Esophagus muscularis mucosa (tissue), 4 donors: ENCODE measurements around the gene XIST. TPM values are rescaled to one million over a fixed set of nuclear protein-coding genes. Genes with fewer than 3 reads are reported as not detected.
A peak's percentile ranks its signal among the peaks of the same experiment; 100 is the strongest.
"Not testable (repeated sequence)": the region's sequence is repeated elsewhere in the genome, so short reads cannot be mapped to it uniquely, and the experiment has no call there.

Experiments used
- DNase-seq: peaks from one replicate; pipeline ENCODE4 v3.0.0-alpha.2; 2017; ENCODE audit errors: extremely low spot score
- H3K27ac ChIP-seq, 4 donors: fragments of 200-600 bp; sonication (generic); replicated peaks in 1 of 4; 1 replicate in 3 of 4; 2 replicates in 1 of 4; pipeline ENCODE4 v1.5.1; 2016 to 2019; ENCODE audit warnings: mild to moderate bottlenecking in 1 of 4
- H3K27me3 ChIP-seq, 4 donors: fragments of 200-600 bp; sonication (generic); one replicate each; pipeline versions ENCODE4 v1.5.1 to v1.6.0; 2016 to 2019
- H3K36me3 ChIP-seq, 4 donors: fragments of 200-600 bp; sonication (generic); one replicate each; pipeline ENCODE4 v1.5.1; 2016 to 2019
- H3K4me1 ChIP-seq, 4 donors: fragments of 200-600 bp; sonication (generic); one replicate each; pipeline ENCODE4 v1.5.1; 2016 to 2019
- H3K4me3 ChIP-seq, 4 donors: fragments of 200-600 bp; sonication (generic); 1 replicate in 2 of 4; 2 replicates in 2 of 4; pipeline ENCODE4 v1.5.1; 2016 to 2019; ENCODE audit warnings: mild to moderate bottlenecking in 4 of 4, moderate library complexity in 1 of 4
- H3K9me3 ChIP-seq, 4 donors: fragments of 200-600 bp; sonication (generic); 1 replicate in 3 of 4; 2 replicates in 1 of 4; pipeline ENCODE4 v1.5.1; 2016 to 2019
- EP300 ChIP-seq: sonication (generic); formaldehyde crosslinking; IDR thresholded peaks from one replicate; pipeline ENCODE4 v1.6.1; 2017; ENCODE audit warnings: antibody characterized with exemption
- POLR2A ChIP-seq: fragments of 450-650 bp; IDR thresholded peaks from one replicate; pipeline ENCODE4 v1.6.1; 2017; ENCODE audit warnings: antibody characterized with exemption, moderate library complexity, mild to moderate bottlenecking, low read depth
- POLR2AphosphoS5 ChIP-seq, 2 donors: sonication (generic); formaldehyde crosslinking; IDR thresholded peaks; one replicate each; pipeline ENCODE4 v1.6.1; 2017; ENCODE audit warnings: antibody characterized with exemption in 2 of 2
- WGBS: methylation state at CpG from one replicate; pipeline ENCODE4 v1.1.5; 2018; 5-methylcytosine and 5-hydroxymethylcytosine counted together
- intact Hi-C: fragments of 100-400 bp; cut with DNase I; formaldehyde crosslinking; loops from one replicate; pipeline ENCODE4 v1.15.1; 2023
- total RNA-seq, 4 donors: library from RNA; depleted of rRNA; stranded (reverse); fragments of >200 nt; gene quantifications; one replicate each; pipeline versions ENCODE4 v1.1.0 to v1.2.1, GENCODE V29; 2016
- TF ChIP-seq, protein P1 (sequence below), 3 experiments: fragments of 200-600 bp in 2 of 3; fragments of 450-650 bp in 1 of 3; sonication (generic) in 2 of 3; IDR thresholded peaks; one replicate each; pipeline ENCODE4 v1.5.1; 2017 to 2019; ENCODE audit warnings: antibody characterized with exemption in 3 of 3, mild to moderate bottlenecking in 2 of 3, moderate library complexity in 1 of 3

XIST gene
- 100 to 1,000 TPM in 1 of 4 donors, 10 to 100 TPM in 1, 1 to 10 TPM in 2; 1.3 to 130 (median 39.4) TPM for total RNA-seq

DNA sequence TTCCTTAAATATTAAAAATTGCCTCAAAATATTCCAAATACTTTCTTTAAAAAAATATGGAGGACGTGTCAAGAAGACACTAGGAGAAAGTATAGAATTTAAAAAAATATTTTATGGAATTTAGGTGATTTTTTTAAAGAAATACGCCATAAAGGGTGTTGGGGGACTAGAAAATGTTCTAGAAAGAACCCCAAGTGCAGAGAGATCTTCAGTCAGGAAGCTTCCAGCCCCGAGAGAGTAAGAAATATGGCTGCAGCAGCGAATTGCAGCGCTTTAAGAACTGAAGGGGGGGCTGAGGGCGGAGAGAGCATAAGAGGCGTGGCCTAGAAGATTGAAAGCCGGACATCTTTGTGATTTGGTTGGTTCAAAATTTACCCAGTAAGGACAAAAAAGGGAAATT, at the start of gene XIST:
Gene XIST, minus strand, starts transcription at position 248 of the 400 bp plus-strand sequence.
- Histone ChIP-seq H3K27me3 (no peaks in the 10 kb centered on the region), H3K9me3 (no peaks in the 10 kb centered on the region), H3K36me3 (no peaks in the 10 kb centered on the region), H3K4me3 (peak within 1 kb of the TSS in 2 of 4 donors; percentile 63 to 72), H3K27ac (peak within 1 kb of the TSS in 2 of 4 donors; percentile 79), H3K4me1 (peaks cover 0 to 22% (median 4%) of the 10 kb centered on the region in 4 donors)
- no peak for DNase-seq
- 45% methylated on average over 8 of the region's 8 CpGs for WGBS
- intact Hi-C loops, result no loop called here
- TF ChIP-seq, protein P1, sequence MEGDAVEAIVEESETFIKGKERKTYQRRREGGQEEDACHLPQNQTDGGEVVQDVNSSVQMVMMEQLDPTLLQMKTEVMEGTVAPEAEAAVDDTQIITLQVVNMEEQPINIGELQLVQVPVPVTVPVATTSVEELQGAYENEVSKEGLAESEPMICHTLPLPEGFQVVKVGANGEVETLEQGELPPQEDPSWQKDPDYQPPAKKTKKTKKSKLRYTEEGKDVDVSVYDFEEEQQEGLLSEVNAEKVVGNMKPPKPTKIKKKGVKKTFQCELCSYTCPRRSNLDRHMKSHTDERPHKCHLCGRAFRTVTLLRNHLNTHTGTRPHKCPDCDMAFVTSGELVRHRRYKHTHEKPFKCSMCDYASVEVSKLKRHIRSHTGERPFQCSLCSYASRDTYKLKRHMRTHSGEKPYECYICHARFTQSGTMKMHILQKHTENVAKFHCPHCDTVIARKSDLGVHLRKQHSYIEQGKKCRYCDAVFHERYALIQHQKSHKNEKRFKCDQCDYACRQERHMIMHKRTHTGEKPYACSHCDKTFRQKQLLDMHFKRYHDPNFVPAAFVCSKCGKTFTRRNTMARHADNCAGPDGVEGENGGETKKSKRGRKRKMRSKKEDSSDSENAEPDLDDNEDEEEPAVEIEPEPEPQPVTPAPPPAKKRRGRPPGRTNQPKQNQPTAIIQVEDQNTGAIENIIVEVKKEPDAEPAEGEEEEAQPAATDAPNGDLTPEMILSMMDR (IDR thresholded peaks at IDR 0.05), result no peak
- TF ChIP-seq POLR2AphosphoS5 (IDR thresholded peaks at IDR 0.05), result peak; percentile 77 to 93

DNA sequence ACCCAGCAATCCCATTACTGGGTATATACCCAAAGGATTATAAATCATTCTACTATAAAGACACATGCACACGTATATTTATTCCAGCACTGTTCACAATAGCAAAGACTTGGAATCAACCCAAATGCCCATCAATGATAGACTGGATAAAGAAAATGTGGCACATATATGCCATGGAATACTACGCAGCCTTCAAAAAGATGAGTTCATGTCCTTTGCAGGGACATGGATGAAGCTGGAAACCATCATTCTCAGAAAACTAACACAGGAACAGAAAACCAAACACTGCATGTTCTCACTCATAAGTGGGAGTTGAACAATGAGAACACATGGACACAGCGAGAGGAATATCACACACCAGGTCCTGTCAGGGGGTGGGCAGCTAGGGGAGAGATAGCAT, 45.8 kb upstream of the XIST start:
- 85% methylated on average over 3 of the region's 3 CpGs for WGBS
- H3K4me1 ChIP-seq, H3K27ac ChIP-seq, DNase-seq, intact Hi-C loops, H3K9me3 ChIP-seq, H3K27me3 ChIP-seq, H3K4me3 ChIP-seq, H3K36me3 ChIP-seq: not testable (repeated sequence)

DNA sequence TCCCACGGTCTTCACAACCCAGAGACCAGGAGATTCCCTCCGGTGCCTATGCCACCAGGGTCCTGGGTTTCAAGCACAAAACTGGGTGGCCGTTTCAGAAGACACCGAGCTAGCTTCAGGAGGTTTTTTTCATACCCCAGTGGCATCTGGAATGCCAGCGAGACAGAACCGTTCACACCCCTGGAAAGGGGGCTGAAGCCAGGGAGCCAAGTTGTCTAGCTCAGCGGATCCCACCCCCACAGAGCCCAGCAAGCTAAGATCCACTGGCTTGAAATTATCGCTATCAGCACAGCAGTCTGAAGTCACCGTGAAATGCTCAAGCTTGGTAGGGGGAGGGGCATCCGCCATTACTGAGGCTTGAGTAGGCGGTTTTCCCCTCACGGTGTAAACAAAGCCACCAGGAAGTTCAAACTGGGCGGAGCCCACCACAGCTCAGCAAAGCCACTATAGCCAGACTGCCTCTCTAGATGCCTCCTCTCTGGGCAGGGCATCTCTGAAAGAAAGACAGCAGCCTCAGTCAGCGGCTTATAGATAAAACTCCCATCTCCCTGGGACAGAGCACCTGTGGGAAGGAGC, 40.1 kb upstream of the XIST start:
- H3K4me3 ChIP-seq, H3K36me3 ChIP-seq, H3K27me3 ChIP-seq, DNase-seq, intact Hi-C loops, H3K9me3 ChIP-seq, H3K27ac ChIP-seq, H3K4me1 ChIP-seq: not testable (repeated sequence)
- WGBS, result 59% methylated on average over 4 of the region's 14 CpGs

DNA sequence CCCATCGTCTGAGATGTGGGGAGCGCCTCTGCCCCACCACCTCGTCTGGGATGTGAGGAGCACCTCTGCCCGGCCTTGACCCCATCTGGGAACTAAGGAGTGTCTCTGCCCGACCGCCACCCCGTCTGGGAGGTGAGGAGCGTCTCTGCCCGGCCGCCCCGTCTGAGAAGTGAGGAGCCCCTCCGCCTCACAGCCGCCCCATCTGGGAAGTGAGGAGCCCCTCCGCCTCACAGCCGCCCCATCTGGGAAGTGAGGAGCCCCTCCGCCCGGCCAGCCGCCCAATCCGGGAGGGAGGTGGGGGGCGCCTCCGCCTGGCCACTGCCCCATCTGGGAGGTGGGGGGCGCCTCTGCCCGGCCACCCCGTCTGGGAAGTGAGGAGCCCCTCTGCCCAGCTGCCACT, 29.7 kb upstream of the XIST start:
- H3K27ac ChIP-seq, H3K4me1 ChIP-seq, H3K27me3 ChIP-seq, intact Hi-C loops, H3K36me3 ChIP-seq, DNase-seq, H3K4me3 ChIP-seq: not testable (repeated sequence)
- 93% methylated on average over 7 of the region's 24 CpGs for WGBS
- peaks cover 0 to 30% (median 0%) of the 10 kb centered on the region in 4 donors for H3K9me3 ChIP-seq

DNA sequence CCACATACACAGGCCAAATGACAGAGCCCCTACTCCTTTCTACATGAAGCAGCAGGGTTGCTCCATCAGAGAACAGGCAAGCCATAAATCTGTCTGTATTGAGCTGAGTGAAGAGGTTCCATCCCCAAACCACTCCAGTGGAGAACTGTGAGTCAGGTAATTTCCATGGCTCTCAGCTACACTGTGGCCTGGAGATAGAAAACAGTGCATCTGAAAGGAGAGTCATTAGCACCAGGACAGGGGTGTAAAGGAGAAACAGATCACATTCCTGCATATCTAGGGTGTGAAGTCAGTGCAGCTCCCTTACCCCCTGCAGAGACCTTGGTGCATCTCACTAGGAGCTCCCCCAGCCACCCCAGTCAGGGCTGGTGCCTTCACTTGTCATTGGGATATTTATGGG, 25.2 kb upstream of the XIST start:
- DNase-seq, result no peak
- intact Hi-C loops, result no loop called here
- Histone ChIP-seq H3K9me3 (peaks cover 0 to 20% (median 0%) of the 10 kb centered on the region in 4 donors), H3K27me3 (no peaks in the 10 kb centered on the region), H3K27ac (no peak overlapping the region), H3K4me1 (no peaks in the 10 kb centered on the region), H3K4me3 (no peak overlapping the region), H3K36me3 (no peaks in the 10 kb centered on the region)
- TF ChIP-seq POLR2A, result no peak
- TF ChIP-seq, protein P1 (IDR thresholded peaks at IDR 0.05), result no peak
- TF ChIP-seq POLR2AphosphoS5 (IDR thresholded peaks at IDR 0.05), result no peak
- no peak for TF ChIP-seq EP300

DNA sequence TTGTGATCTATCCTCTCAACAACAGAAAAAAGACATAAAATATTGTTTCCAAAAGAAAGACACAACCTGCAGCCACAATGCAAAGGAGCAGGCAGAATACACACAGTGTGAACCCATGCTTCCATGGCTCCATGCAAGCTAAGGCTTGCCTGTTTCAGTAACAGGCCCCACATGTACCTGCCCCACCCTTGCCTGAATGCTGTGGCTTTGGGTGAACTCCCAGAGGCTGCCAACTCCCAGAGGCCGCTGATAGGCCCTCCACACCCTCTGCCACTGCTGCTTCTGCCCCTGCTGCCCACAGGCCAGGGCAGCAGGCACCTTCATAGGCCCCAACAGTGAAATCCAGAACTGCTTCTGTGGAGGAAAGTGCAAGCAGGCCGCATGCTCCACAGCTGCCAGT, 24.4 kb upstream of the XIST start:
- 93% methylated on average over 2 of the region's 2 CpGs for WGBS
- no peak for TF ChIP-seq EP300
- TF ChIP-seq POLR2A, result no peak
- TF ChIP-seq, protein P1 (IDR thresholded peaks at IDR 0.05), result no peak
- TF ChIP-seq POLR2AphosphoS5 (IDR thresholded peaks at IDR 0.05), result no peak
- no peak overlapping the region for H3K27ac ChIP-seq

More for the DNA sequence above, 24.4 kb upstream of the XIST start:
- Histone ChIP-seq H3K4me1 (no peaks in the 10 kb centered on the region), H3K9me3 (peaks cover 0 to 20% (median 0%) of the 10 kb centered on the region in 4 donors), H3K36me3 (no peaks in the 10 kb centered on the region), H3K4me3 (no peak overlapping the region), H3K27me3 (no peaks in the 10 kb centered on the region)
- intact Hi-C loops, result no loop called here
- DNase-seq, result no peak
